ENCODE measurements around the gene CD160.

DNA sequence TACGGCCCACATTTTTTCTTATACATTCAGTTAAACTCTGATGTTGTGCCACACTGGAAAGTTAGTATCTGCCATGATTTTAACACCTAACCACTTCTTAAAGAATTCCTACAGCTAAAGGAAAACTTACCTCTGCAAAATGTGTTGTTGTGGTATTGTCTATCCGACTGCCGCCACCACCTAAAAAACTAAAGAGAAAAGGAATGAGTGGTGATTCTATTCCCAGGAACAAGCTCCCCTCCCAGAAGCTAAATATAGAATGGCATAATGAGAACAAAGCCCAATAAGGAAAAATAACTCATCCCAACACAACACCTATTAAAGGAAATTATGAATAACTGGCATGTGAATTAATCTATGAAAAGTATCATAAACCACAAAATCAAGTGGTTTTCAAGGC, 65.1 kb downstream of the CD160 start:
- no peak for TF ChIP-seq POLR2A (IDR thresholded peaks at IDR 0.05; ENCODE audit: low read depth)
- TF ChIP-seq, protein P1, sequence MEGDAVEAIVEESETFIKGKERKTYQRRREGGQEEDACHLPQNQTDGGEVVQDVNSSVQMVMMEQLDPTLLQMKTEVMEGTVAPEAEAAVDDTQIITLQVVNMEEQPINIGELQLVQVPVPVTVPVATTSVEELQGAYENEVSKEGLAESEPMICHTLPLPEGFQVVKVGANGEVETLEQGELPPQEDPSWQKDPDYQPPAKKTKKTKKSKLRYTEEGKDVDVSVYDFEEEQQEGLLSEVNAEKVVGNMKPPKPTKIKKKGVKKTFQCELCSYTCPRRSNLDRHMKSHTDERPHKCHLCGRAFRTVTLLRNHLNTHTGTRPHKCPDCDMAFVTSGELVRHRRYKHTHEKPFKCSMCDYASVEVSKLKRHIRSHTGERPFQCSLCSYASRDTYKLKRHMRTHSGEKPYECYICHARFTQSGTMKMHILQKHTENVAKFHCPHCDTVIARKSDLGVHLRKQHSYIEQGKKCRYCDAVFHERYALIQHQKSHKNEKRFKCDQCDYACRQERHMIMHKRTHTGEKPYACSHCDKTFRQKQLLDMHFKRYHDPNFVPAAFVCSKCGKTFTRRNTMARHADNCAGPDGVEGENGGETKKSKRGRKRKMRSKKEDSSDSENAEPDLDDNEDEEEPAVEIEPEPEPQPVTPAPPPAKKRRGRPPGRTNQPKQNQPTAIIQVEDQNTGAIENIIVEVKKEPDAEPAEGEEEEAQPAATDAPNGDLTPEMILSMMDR (IDR thresholded peaks at IDR 0.05): no peak
- no peak for TF ChIP-seq EP300 (IDR thresholded peaks at IDR 0.05)

All from esophagus muscularis mucosa (tissue), 4 donors.